GM21576 (cell line): ENCODE measurements around the gene GPHA2.

Experiments
- ATAC-seq: cut with Tn5 transposase; IDR thresholded peaks from one replicate; pipeline ENCODE4 v1.9.1; 2021; ENCODE audit warnings: mild to moderate bottlenecking, moderate library complexity; ENCODE audit not compliant: unreplicated experiment

Gene GPHA2

DNA sequence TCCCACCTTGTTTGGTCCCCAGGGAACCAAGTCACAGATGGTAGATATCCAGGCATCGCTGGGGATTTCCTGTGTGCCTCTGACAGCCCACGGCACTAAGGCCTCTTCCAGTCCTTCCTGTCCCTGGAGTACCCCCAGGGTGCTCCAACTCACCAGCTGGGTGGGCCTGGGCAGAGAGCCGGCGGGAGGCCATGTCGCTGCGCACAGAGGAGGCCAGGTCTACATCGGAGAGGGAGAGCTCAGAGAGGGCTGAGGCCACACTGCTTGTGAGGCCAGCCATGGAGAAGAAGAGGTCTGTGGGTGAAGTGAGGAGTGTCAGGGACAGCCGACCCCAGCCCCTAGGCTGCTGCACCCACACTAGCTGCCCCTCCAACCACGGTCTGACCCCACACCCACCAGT lies 24.0 kb downstream of the GPHA2 start:
- no peak for ATAC-seq

GRCh38 chr11:64911142-64911541 lies 24.6 kb downstream of the GPHA2 start:
- no peak for ATAC-seq

DNA sequence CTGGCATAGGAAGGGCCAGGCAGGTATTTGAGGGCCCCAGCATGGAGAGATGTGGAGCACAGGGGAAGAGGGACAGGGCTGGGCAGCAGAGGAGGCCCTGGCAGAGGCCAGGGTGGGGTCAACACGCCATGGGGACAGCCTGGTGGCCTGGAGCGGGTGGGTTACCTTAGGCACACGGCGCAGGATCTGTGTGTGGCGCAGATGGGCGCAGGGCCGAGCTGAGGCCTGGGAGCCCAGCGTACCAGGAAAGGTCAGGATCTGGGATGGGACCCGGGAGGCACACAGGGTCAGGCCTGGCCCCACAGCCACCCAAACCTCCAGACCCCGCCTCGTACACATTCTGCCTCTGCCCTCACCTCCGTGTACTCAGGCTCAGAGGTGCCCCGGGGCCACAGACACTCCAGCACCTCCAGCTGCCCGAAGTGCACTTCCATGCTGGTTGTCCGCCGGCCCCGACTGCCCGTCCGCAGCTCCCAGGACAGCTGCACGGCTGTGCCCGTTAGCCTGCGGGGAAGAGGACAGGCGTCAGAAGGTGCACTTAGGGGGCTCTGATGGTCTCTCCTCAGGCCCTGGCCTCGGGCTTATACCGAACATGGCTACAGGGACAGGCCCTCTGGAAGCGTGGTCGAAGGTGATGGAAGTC lies 25.1 kb downstream of the GPHA2 start:
- ATAC-seq, result no peak

DNA sequence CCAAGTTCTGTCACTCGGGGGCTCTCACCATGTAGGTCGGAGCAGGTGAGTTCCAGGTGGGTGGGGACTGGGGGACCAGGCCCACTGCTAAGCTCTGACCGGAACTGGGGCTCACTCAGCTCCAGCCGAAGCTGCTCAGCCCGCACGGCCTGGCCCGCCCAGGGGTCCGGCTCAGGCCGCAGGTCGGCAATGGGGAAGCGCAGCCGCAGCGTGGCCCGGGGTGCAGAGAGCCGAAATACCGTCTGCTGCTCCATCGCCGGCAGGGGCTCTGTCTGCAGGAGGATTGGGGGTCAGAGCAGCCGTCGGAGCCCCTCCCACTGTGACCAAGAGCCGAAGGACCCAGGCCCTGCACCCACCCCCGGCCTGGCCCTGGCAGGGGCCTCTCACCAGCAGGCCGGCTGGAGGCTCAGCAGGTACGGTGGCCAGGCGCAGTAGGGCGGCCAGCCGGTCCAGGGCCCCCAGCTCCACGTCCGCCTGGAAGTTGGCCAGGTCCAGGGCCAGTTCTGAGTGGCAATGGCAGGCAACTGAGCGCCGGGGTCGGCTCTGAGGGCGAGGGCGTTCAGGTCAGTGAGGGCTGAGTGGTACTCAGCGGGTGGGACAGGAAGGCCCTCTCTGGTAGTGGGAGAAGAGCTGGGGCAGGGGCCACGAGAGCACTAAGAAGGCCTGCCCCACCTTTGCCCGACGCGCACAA lies 25.9 kb downstream of the GPHA2 start:
- ATAC-seq, result no peak

DNA sequence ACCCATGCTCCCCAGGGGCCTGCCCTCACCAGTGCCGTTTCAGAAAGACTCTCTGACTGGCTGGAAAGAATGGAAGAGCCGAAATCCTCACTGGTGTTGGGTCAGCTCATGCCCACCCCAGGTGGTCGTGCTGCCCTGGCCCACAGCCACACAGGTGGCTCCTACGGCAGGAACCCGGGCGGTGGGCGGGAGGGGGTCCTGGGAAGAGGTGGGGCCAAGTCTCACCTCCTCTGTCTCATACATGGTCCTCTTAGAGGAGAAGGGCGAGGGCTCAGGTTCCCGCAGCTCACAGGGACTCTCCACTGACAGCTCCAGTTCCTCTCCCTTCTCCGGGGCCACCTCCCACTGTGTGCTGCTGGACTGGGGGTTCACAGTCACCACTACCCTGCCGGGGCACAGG lies 26.9 kb downstream of the GPHA2 start:
- ATAC-seq, result no peak

- ATAC-seq, result no peak
Measured at GRCh38 chr11:64906314-64906635, 29.4 kb downstream of the GPHA2 start.

- no peak for ATAC-seq
Measured at GRCh38 chr11:64905516-64906313, 30.0 kb downstream of the GPHA2 start.

- no peak for ATAC-seq
Measured at GRCh38 chr11:64903291-64903833, 32.3 kb downstream of the GPHA2 start.

DNA sequence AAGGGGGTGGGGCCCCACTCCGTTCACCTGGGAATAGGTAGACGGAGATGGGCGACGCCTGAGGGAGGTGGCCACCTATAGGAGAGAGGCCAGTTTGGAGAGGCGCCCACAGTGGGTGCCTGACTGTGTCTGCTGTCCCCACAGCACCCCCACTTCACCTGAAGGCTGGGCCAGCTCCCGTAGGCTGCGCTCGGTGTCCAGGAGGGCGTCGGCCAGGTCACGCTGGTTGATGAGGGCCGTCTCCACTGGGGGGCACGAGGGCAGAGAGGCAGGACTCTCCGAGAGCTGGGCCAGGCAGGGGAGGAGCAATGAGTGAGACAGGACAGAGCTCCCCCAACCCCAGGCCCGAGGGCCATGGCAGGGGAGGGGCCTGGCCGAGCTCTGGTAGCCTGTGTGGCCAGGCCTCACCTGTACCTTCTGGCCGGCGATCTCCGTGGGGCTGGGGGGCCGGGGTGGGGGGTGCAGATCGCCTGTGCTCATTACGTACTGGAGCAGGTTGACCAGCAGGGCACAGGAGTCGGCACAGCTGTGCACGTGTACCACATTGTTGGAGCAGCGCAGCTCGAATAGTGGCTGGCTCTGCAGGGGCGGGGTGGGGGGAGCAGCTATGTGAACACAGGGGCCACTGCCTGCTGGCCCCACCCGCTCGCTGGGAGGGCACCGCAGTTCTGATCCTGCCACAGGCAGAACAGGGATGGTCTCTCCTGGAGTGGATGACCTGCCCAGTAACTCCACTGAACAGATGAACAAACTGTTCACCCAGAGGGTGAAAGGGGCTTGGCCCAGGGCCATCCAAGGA lies 33.4 kb downstream of the GPHA2 start:
- no peak for ATAC-seq

- no peak for ATAC-seq
Measured at GRCh38 chr11:64900774-64901173, 34.9 kb downstream of the GPHA2 start.

DNA sequence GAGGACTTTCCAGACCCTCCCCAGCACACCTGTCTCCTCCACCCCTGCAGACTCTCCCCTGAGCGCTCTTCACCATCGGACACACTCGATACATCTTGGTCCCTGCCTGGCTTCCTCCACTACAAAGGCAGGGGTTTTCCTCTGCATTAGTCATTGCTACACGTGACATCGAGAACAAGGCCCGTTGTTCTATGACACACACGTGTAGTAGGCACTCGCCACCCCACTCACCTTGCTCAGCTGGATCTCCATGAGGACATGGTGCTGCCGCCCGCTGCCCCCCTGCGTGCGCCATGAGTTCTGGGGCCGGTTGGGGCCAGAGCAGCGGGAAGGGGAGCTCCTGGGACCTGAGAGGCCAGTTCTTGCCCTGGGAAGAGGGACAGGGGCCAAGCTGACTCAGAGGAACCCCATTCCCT lies 35.4 kb downstream of the GPHA2 start:
- ATAC-seq, result no peak

- ATAC-seq, result no peak
Measured at GRCh38 chr11:64898541-64898940, 37.2 kb downstream of the GPHA2 start.

- ATAC-seq, result no peak
Measured at GRCh38 chr11:64898076-64898445, 37.6 kb downstream of the GPHA2 start.

GRCh38 chr11:64897381-64898075 lies 38.2 kb downstream of the GPHA2 start:
- ATAC-seq, result no peak

DNA sequence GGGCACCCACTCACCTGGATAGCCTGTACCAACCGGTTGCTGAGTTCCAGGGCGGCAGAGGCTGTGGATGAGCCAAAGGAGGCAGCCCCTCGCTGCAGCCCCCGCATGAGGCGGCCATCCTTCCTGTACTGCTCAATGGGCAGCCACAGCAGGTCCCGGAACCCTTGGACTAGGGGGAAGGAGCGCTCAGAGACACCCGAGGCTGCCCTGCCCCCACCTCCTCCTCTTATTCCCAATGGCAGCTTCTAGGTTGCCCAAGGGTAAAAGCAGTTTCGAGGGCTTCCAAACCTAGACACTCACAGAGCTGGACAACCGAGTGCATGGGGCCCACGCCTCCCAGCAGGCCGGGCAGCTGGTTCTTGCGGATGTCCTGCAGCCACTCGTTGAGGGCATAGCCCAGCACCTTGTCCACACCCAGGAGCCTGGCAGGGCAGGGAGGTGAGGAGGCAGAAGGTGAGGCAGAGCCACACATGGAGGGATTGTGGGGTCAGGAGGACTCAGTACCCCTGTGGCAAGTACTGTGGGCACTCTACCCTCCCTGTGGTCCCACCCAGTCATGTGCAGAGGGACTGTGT lies 39.2 kb downstream of the GPHA2 start:
- ATAC-seq, result no peak

- ATAC-seq, result no peak
Measured at GRCh38 chr11:64894812-64895452, 40.8 kb downstream of the GPHA2 start.

- ATAC-seq, result peak; percentile 46
Measured at GRCh38 chr11:64894070-64894811, 41.5 kb downstream of the GPHA2 start.

GRCh38 chr11:64893194-64894069 lies 42.3 kb downstream of the GPHA2 start:
- ATAC-seq, result no peak
